OCI-LY7 (cell line): ENCODE data around the gene PPP2R3B. TPM values are rescaled to one million over a fixed set of nuclear protein-coding genes. Genes with fewer than 3 reads are reported as not detected.

Experiments used
- BruUV-seq: library from RNA; stranded (reverse); fragments of 400-500 nt; replicated peaks from 2 replicates; lab custom pipeline; 2021; lab: Mats Ljungman, UMichigan
- CTCF ChIA-PET: fragments of 300-600 bp; sonication (Branson Sonifier 250); formaldehyde crosslinking; loops from one replicate; lab custom pipeline; 2022; ENCODE audit warnings: antibody characterized with exemption; ENCODE audit not compliant: unreplicated experiment; lab: Charles Lee
- POLR2A ChIA-PET: fragments of 300-600 bp; sonication (Branson Sonifier 250); formaldehyde crosslinking; loops from one replicate; lab custom pipeline; 2022; ENCODE audit warnings: antibody characterized with exemption; lab: Charles Lee
- DNase-seq: peaks from one replicate; pipeline ENCODE4 v3.0.0-alpha.2; 2015; ENCODE audit warnings: low spot score
- H2AFZ ChIP-seq: fragments of 200-600 bp; sonication (generic), shearing (Covaris generic); 2 replicates; pipeline ENCODE4 v1.6.1; 2014; ENCODE audit warnings: mild to moderate bottlenecking, antibody characterized with exemption, low read length, moderate library complexity
- H3K27ac ChIP-seq: fragments of 200-600 bp; sonication (generic); 2 replicates; pipeline ENCODE4 v1.5.1; 2014; ENCODE audit warnings: mixed run types, low read depth, mild to moderate bottlenecking, moderate library complexity, low read length, inconsistent platforms; ENCODE audit not compliant: poor library complexity, severe bottlenecking
- H3K36me3 ChIP-seq: fragments of 200-600 bp; sonication (generic); 2 replicates; pipeline ENCODE4 v1.6.1; 2014; ENCODE audit warnings: mild to moderate bottlenecking, antibody characterized with exemption, low read length, moderate library complexity, mixed read lengths; ENCODE audit not compliant: insufficient read depth
- H3K4me1 ChIP-seq: fragments of 200-600 bp; sonication (generic); 2 replicates; pipeline ENCODE4 v1.5.1; 2014; ENCODE audit warnings: mild to moderate bottlenecking, low read length; ENCODE audit not compliant: insufficient read depth, poor library complexity, severe bottlenecking
- H3K4me2 ChIP-seq: fragments of 200-600 bp; sonication (generic); 2 replicates; pipeline ENCODE4 v1.6.1; 2014; ENCODE audit warnings: mild to moderate bottlenecking, low read length
- H3K4me3 ChIP-seq: fragments of 200-600 bp; sonication (generic); 2 replicates; pipeline ENCODE4 v1.5.1; 2014; ENCODE audit warnings: mild to moderate bottlenecking, low read depth, low read length; ENCODE audit not compliant: poor library complexity, severe bottlenecking
- H3K79me2 ChIP-seq: fragments of 200-600 bp; sonication (generic); 2 replicates; pipeline ENCODE4 v1.6.1; 2016; ENCODE audit warnings: low read depth, mild to moderate bottlenecking, low read length, moderate library complexity, mixed read lengths; ENCODE audit not compliant: insufficient read depth
- H3K9me2 ChIP-seq: fragments of 200-600 bp; sonication (generic); 2 replicates; pipeline ENCODE4 v1.6.1; 2016; ENCODE audit warnings: mild to moderate bottlenecking, low read length, mixed read lengths; ENCODE audit not compliant: insufficient read depth
- H3K9me3 ChIP-seq: fragments of 200-600 bp; sonication (generic); 2 replicates; pipeline ENCODE4 v1.6.1; 2014; ENCODE audit warnings: mild to moderate bottlenecking, mixed run types, low read length, mixed read lengths
- H4K20me1 ChIP-seq: fragments of 200-600 bp; sonication (generic); 2 replicates; pipeline ENCODE4 v1.6.1; 2014; ENCODE audit warnings: mild to moderate bottlenecking, antibody characterized with exemption, low read length, moderate library complexity, mixed read lengths; ENCODE audit not compliant: insufficient read depth
- CTCF ChIP-seq: fragments of 200-600 bp; sonication (generic); conservative IDR thresholded peaks from 2 replicates; pipeline ENCODE4 v1.5.1; 2014; ENCODE audit warnings: mild to moderate bottlenecking, antibody characterized with exemption, low read length, moderate library complexity, mixed read lengths
- EZH2phosphoT487 ChIP-seq: fragments of 200-600 bp; sonication (generic); IDR thresholded peaks from 2 replicates; pipeline ENCODE4 v1.6.1; 2018; ENCODE audit warnings: low read depth, borderline replicate concordance, mild to moderate bottlenecking, mixed run types, antibody characterized with exemption, low read length, moderate library complexity, mixed read lengths
- intact Hi-C: fragments of 100-400 bp; cut with micrococcal nuclease; formaldehyde crosslinking; loops from one replicate; pipeline ENCODE4 v1.10.0; 2022; ENCODE audit not compliant: unreplicated experiment
- total RNA-seq, 2 experiments: library from RNA; depleted of rRNA in 1 of 2; stranded (reverse); fragments of >200 nt in 1 of 2; shearing (Covaris generic) in 1 of 2; gene quantifications; 2 replicates each; pipeline ENCODE4 v1.2.3, GENCODE V29; 2014 to 2022

Gene PPP2R3B
- total RNA-seq, 2 experiments from 2014 or later = 270 to 342 TPM

DNA sequence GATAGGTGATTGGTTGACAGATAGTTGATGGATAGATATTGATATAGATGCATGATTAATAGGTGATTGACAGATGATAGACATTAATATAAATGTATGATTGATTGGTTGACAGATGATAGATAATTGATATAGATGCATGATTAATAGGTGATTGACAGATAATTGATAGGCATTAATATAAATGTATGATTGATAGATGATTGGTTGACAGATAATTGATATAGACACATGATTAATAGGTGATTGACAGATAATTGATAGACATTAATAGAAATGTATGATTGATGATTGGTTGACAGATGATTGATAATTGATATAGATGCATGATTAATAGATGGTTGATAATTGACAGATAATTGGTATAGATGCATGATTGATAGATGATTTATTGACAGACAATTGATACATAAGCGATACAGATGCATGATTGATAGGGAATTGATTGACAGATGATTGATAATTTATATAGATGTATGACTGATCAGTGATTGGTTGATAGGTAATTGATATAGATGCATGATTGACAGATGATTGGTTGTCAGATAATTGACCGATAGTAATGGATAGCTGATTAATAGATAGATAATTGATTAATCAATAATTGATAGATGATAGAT, 44.9 kb upstream of the PPP2R3B start:
- Histone ChIP-seq H3K4me1 (no peaks in the 10 kb centered on the region), H3K9me3 (peaks cover 1% of the 10 kb centered on the region; the same call in 1 of the 2 replicates), H2AFZ (no peak overlapping the region), H3K4me3 (no peak overlapping the region), H4K20me1 (no peaks in the 10 kb centered on the region), H3K9me2 (no peaks in the 10 kb centered on the region), H3K36me3 (no peaks in the 10 kb centered on the region), H3K4me2 (no peak overlapping the region), H3K79me2 (no peaks in the 10 kb centered on the region), H3K27ac (no peak overlapping the region)
- intact Hi-C loops = no loop called here
- POLR2A ChIA-PET = no interaction called here
- BruUV-seq = no TSS peak
- DNase-seq = no peak
- CTCF ChIA-PET = no interaction called here
- TF ChIP-seq EZH2phosphoT487 (no peak), CTCF (no peak)

DNA sequence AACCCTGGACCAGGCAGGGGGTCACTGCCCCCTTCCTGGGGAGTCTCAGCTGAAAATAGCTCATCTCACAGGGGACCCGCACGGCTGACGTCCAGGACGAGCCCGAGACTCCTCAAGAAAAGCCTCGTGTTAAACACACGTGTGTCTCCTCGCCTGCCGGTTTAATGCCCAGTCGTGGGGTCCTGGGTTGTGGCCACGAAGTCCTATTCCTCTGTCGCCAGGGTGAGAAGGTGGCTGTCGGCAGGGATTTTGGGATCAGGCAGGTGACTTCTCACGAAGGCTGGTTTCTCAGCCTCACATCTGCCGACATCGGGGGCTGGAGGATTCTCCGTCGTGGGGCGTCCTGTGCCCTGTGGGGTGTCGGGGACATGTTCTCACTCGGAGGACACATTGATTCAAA, 44.3 kb upstream of the PPP2R3B start:
- no TSS peak for BruUV-seq
- Histone ChIP-seq H3K9me3 (no peaks in the 10 kb centered on the region), H4K20me1 (no peaks in the 10 kb centered on the region), H3K36me3 (no peaks in the 10 kb centered on the region), H3K27ac (no peak overlapping the region), H3K9me2 (no peaks in the 10 kb centered on the region), H3K4me3 (no peak overlapping the region), H3K79me2 (no peaks in the 10 kb centered on the region), H3K4me2 (no peak overlapping the region), H2AFZ (no peak overlapping the region), H3K4me1 (no peaks in the 10 kb centered on the region)
- TF ChIP-seq EZH2phosphoT487 (no peak), CTCF (no peak)
- ChIA-PET POLR2A (no interaction called here), CTCF (no interaction called here)
- no peak for DNase-seq
- intact Hi-C loops = no loop called here

GRCh38 chrX:429266-429825, 42.6 kb upstream of the PPP2R3B start:
- no peaks in the 10 kb centered on the region for H3K4me1 ChIP-seq
- no peaks in the 10 kb centered on the region for H4K20me1 ChIP-seq
- no peaks in the 10 kb centered on the region for H3K9me2 ChIP-seq
- no peaks in the 10 kb centered on the region for H3K9me3 ChIP-seq
- no peak overlapping the region for H2AFZ ChIP-seq
- H3K4me2 ChIP-seq = no peak overlapping the region
- H3K79me2 ChIP-seq = no peaks in the 10 kb centered on the region
- CTCF ChIA-PET = no interaction called here
- no peak overlapping the region for H3K4me3 ChIP-seq
- no TSS peak for BruUV-seq
- POLR2A ChIA-PET = no interaction called here
- no peak for TF ChIP-seq CTCF
- TF ChIP-seq EZH2phosphoT487 = no peak
- intact Hi-C loops = no loop called here
- no peak for DNase-seq
- H3K27ac ChIP-seq = no peak overlapping the region
- H3K36me3 ChIP-seq = no peaks in the 10 kb centered on the region
